Panc1 (cell line): Measurements from ENCODE around the gene PGAM5. TPM values are rescaled to one million over a fixed set of nuclear protein-coding genes. Genes with fewer than 3 reads are reported as not detected.

Source experiments
- ATAC-seq: fragments of 200-7000 bp; cut with Tn5 transposase; 2 replicates; pipeline ENCODE4 v1.9.1; 2020; ENCODE audit warnings: mild to moderate bottlenecking, moderate library complexity
- BruUV-seq: library from RNA; stranded (reverse); fragments of 400-500 nt; replicated peaks from 2 replicates; lab custom pipeline; 2021; lab: Mats Ljungman, UMichigan
- CTCF ChIA-PET: fragments of 300-600 bp; sonication (Branson Sonifier 250); formaldehyde crosslinking; loops from one replicate; lab custom pipeline; 2022; ENCODE audit warnings: antibody characterized with exemption; lab: Charles Lee
- POLR2A ChIA-PET: fragments of 300-600 bp; sonication (Branson Sonifier 250); formaldehyde crosslinking; loops from one replicate; lab custom pipeline; 2022; ENCODE audit warnings: antibody characterized with exemption; lab: Charles Lee
- DNase-seq: peaks from one replicate; pipeline ENCODE4 v3.0.0-alpha.2; 2010; ENCODE audit warnings: low read depth, low spot score
- H3K27ac ChIP-seq: 2 replicates; pipeline ENCODE4 v1.5.1; 2011; ENCODE audit warnings: mild to moderate bottlenecking, low read length, inconsistent platforms
- H3K27me3 ChIP-seq: fragments of 200-500 bp; sonication (Bioruptor generic); 2 replicates; pipeline ENCODE4 v1.6.0; 2014; ENCODE audit warnings: low read length, inconsistent platforms; ENCODE audit not compliant: control insufficient read depth, insufficient read depth
- H3K36me3 ChIP-seq: fragments of 200-500 bp; sonication (Bioruptor generic); 2 replicates; pipeline ENCODE4 v1.5.1; 2014; ENCODE audit warnings: inconsistent platforms, mild to moderate bottlenecking, low read length, moderate library complexity; ENCODE audit not compliant: control insufficient read depth, insufficient read depth
- H3K4me1 ChIP-seq: 2 replicates; pipeline ENCODE4 v1.5.1; 2011; ENCODE audit warnings: inconsistent platforms, mild to moderate bottlenecking, low read length, moderate library complexity; ENCODE audit not compliant: control insufficient read depth, insufficient read depth
- H3K4me3 ChIP-seq, 2 experiments: 2 replicates each; pipeline ENCODE4 v1.5.1; 2011 to 2012; ENCODE audit warnings: low read depth in 2 of 2, low read length in 2 of 2, mild to moderate bottlenecking in 2 of 2, inconsistent platforms in 1 of 2, moderate library complexity in 1 of 2
- H3K9me3 ChIP-seq: fragments of 200-500 bp; sonication (Bioruptor generic); 2 replicates; pipeline ENCODE4 v1.5.1; 2014; ENCODE audit warnings: low read depth, mild to moderate bottlenecking, inconsistent platforms, low read length, moderate library complexity; ENCODE audit not compliant: control insufficient read depth, insufficient read depth
- CTCF ChIP-seq: fragments of 450-650 bp; IDR thresholded peaks from 2 replicates; pipeline ENCODE4 v1.5.1; 2017; ENCODE audit warnings: mild to moderate bottlenecking
- POLR2AphosphoS5 ChIP-seq: IDR thresholded peaks from 2 replicates; pipeline ENCODE4 v1.6.1; 2012; ENCODE audit warnings: mild to moderate bottlenecking, low read depth, low read length, moderate library complexity
- REST ChIP-seq, 2 experiments: IDR thresholded peaks; 2 replicates each; pipeline ENCODE4 v1.6.1; 2011 to 2012; ENCODE audit warnings: low read depth in 2 of 2, control low read depth in 1 of 2, low read length in 1 of 2, mild to moderate bottlenecking in 1 of 2, moderate library complexity in 1 of 2; ENCODE audit not compliant: insufficient read depth in 1 of 2
- SIN3A ChIP-seq: IDR thresholded peaks from 2 replicates; pipeline ENCODE4 v1.6.1; 2012; ENCODE audit warnings: low read depth, mild to moderate bottlenecking, low read length, moderate library complexity, borderline replicate concordance; ENCODE audit not compliant: insufficient read depth
- TCF7L2 ChIP-seq: IDR thresholded peaks from 2 replicates; pipeline ENCODE4 v1.6.1; 2011; ENCODE audit warnings: mild to moderate bottlenecking, low read depth, low read length, inconsistent platforms
- in situ Hi-C: cut with HindIII; loops from 2 replicates; pipeline ENCODE4 v1.10.0; 2016; ENCODE audit warnings: low sequenced_read_pairs, low pct_unique_long_range_greater_than_20kb
- intact Hi-C: fragments of 100-400 bp; cut with micrococcal nuclease; formaldehyde crosslinking; loops from one replicate; pipeline ENCODE4 v1.10.0; 2022; ENCODE audit not compliant: unreplicated experiment
- total RNA-seq: library from RNA; stranded (reverse); gene quantifications from one replicate; pipeline ENCODE4 v1.2.1, GENCODE V29; 2021; ENCODE audit not compliant: unreplicated experiment

Gene PGAM5
- total RNA-seq, 1 experiment from 2014 or later: 116 TPM

- H3K4me1 ChIP-seq: peaks cover 6% of the 10 kb centered on the region; the same call in 1 of the 2 replicates
- no peak overlapping the region for H3K27ac ChIP-seq
- H3K9me3 ChIP-seq: no peaks in the 10 kb centered on the region
- intact Hi-C loops (no loop called here), in situ Hi-C loops (no loop called here)
- no TSS peak for BruUV-seq
- TF ChIP-seq TCF7L2 (no peak), POLR2AphosphoS5 (no peak), CTCF (no peak), REST (IDR thresholded peaks at IDR 0.05; ENCODE audit: insufficient read depth in 1 of 2, low read depth in 2 of 2, low read length in 1 of 2) (no peak), SIN3A (no peak)
- DNase-seq: no peak
- no peaks in the 10 kb centered on the region for H3K27me3 ChIP-seq
- no peaks in the 10 kb centered on the region; the same call in 1 of the 2 replicates for H3K36me3 ChIP-seq
- CTCF ChIA-PET: no interaction called here
- POLR2A ChIA-PET: no interaction called here
- H3K4me3 ChIP-seq: no peak overlapping the region
- ATAC-seq: no peak
Observed at GRCh38 chr12:132713123-132713522, 2.5 kb downstream of the PGAM5 start.

- CTCF ChIA-PET: no interaction called here
- no peak overlapping the region for H3K27ac ChIP-seq
- H3K4me1 ChIP-seq: peaks cover 6% of the 10 kb centered on the region
- H3K36me3 ChIP-seq: peaks cover 2% of the 10 kb centered on the region
- POLR2A ChIA-PET: no interaction called here
- no peak overlapping the region for H3K4me3 ChIP-seq
- TF ChIP-seq POLR2AphosphoS5 (no peak), CTCF (no peak), SIN3A (no peak), REST (IDR thresholded peaks at IDR 0.05; ENCODE audit: insufficient read depth in 1 of 2, low read depth in 2 of 2, low read length in 1 of 2) (no peak), TCF7L2 (no peak)
- BruUV-seq: no TSS peak
- DNase-seq (no peak), ATAC-seq (no peak)
- no peaks in the 10 kb centered on the region for H3K9me3 ChIP-seq
- no peaks in the 10 kb centered on the region for H3K27me3 ChIP-seq
- intact Hi-C loops: no loop called here
- in situ Hi-C loops: no loop called here
Observed at GRCh38 chr12:132715874-132716273, 5.2 kb downstream of the PGAM5 start.
